ENCODE measurements around the gene RASAL2.
"Not testable (repeated sequence)": the region's sequence is repeated elsewhere in the genome, so short reads cannot be mapped to it uniquely, and the experiment has no call there.

DNA sequence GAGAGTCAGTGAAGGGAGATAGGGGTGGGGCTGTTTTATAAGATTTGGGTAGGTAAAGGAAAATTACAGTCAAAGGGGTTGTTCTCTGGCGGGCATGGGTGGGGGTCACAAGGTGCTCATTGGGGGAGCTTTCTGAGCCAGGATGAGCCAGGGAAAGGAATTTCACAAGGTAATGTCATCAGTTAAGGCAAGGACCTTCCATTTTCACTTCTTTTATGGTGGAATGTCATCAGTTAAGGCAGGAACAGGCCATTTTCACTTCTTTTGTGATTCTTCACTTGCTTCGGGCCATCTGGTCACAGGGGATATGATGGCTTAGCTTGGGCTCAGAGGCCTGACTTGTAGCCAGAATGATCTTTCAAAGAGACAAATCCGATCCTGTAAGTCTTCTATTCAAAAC lies 159.7 kb downstream of the RASAL2 start:
- TF ChIP-seq, protein P1, sequence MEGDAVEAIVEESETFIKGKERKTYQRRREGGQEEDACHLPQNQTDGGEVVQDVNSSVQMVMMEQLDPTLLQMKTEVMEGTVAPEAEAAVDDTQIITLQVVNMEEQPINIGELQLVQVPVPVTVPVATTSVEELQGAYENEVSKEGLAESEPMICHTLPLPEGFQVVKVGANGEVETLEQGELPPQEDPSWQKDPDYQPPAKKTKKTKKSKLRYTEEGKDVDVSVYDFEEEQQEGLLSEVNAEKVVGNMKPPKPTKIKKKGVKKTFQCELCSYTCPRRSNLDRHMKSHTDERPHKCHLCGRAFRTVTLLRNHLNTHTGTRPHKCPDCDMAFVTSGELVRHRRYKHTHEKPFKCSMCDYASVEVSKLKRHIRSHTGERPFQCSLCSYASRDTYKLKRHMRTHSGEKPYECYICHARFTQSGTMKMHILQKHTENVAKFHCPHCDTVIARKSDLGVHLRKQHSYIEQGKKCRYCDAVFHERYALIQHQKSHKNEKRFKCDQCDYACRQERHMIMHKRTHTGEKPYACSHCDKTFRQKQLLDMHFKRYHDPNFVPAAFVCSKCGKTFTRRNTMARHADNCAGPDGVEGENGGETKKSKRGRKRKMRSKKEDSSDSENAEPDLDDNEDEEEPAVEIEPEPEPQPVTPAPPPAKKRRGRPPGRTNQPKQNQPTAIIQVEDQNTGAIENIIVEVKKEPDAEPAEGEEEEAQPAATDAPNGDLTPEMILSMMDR (IDR thresholded peaks at IDR 0.05), result not testable (repeated sequence)
- TF ChIP-seq POLR2A (IDR thresholded peaks at IDR 0.05), result not testable (repeated sequence)

Data from thyroid gland (tissue), 4 donors.